Tibial nerve (tissue), 4 donors: Measurements from ENCODE around the gene NFXL1. TPM values are rescaled to one million over a fixed set of nuclear protein-coding genes. Genes with fewer than 3 reads are reported as not detected.

Source experiments
- DNase-seq, 2 donors: peaks; one replicate each; pipeline ENCODE4 v3.0.0-alpha.2; 2019; ENCODE audit warnings: low spot score in 2 of 2
- H3K27ac ChIP-seq, 4 donors: fragments of 200-600 bp; sonication (generic) in 3 of 4; one replicate each; pipeline ENCODE4 v1.5.1; 2017 to 2019; ENCODE audit warnings: mild to moderate bottlenecking in 1 of 4
- H3K27me3 ChIP-seq, 2 donors: fragments of 200-600 bp; sonication (generic) in 1 of 2; one replicate each; pipeline versions ENCODE4 v1.5.1 to v1.6.0; 2017 to 2019
- H3K36me3 ChIP-seq, 3 donors: fragments of 200-600 bp; sonication (generic); one replicate each; pipeline ENCODE4 v1.5.1; 2018 to 2019
- H3K4me1 ChIP-seq, 4 donors: fragments of 200-600 bp; sonication (generic) in 3 of 4; one replicate each; pipeline ENCODE4 v1.5.1; 2017 to 2019
- H3K4me3 ChIP-seq, 4 donors: fragments of 200-600 bp; sonication (generic) in 3 of 4; one replicate each; pipeline ENCODE4 v1.5.1; 2017 to 2019; ENCODE audit warnings: mild to moderate bottlenecking in 1 of 4, moderate library complexity in 1 of 4
- H3K9me3 ChIP-seq, 4 donors: fragments of 200-600 bp; sonication (generic) in 3 of 4; one replicate each; pipeline ENCODE4 v1.5.1; 2017 to 2019
- CTCF ChIP-seq, 5 experiments: fragments of 200-600 bp in 3 of 5; fragments of 450-650 bp in 2 of 5; sonication (generic) in 3 of 5; IDR thresholded peaks; one replicate each; pipeline ENCODE4 v1.5.1; 2016 to 2019; ENCODE audit warnings: antibody characterized with exemption in 5 of 5, mild to moderate bottlenecking in 3 of 5, moderate library complexity in 2 of 5
- EP300 ChIP-seq, 2 donors: sonication (generic); formaldehyde crosslinking; IDR thresholded peaks; one replicate each; pipeline ENCODE4 v1.6.1; 2017; ENCODE audit warnings: antibody characterized with exemption in 2 of 2, mild to moderate bottlenecking in 1 of 2
- POLR2A ChIP-seq, 2 donors: fragments of 450-650 bp; IDR thresholded peaks; one replicate each; pipeline ENCODE4 v1.6.1; 2017; ENCODE audit warnings: antibody characterized with exemption in 2 of 2, mild to moderate bottlenecking in 2 of 2, moderate library complexity in 2 of 2
- WGBS, 2 donors: methylation state at CpG; one replicate each; pipeline ENCODE4 v1.1.5; 2018; 5-methylcytosine and 5-hydroxymethylcytosine counted together
- total RNA-seq, 4 donors: library from RNA; depleted of rRNA; stranded (reverse); fragments of >200 nt; gene quantifications; one replicate each; pipeline ENCODE4 v1.1.0, GENCODE V29; 2016

NFXL1 gene
- total RNA-seq, 4 donors from 2014 or later: 12.2 to 18.0 (median 15.6) TPM

GRCh38 chr4:47814618-47815295 lies 99.6 kb downstream of the NFXL1 start:
- DNase-seq: no peak
- Histone ChIP-seq H3K4me1 (no peaks in the 10 kb centered on the region), H3K27ac (no peak overlapping the region), H3K36me3 (no peaks in the 10 kb centered on the region), H3K27me3 (no peaks in the 10 kb centered on the region), H3K4me3 (no peak overlapping the region), H3K9me3 (no peaks in the 10 kb centered on the region)
- TF ChIP-seq CTCF (IDR thresholded peaks at IDR 0.05): no peak
- no peak for TF ChIP-seq POLR2A (IDR thresholded peaks at IDR 0.05)
- no peak for TF ChIP-seq EP300 (IDR thresholded peaks at IDR 0.05)
- WGBS, 2 donors: 71 to 72% methylated on average over 6 of the region's 6 CpGs

GRCh38 chr4:47809654-47810203 lies 104.7 kb downstream of the NFXL1 start:
- Histone ChIP-seq H3K36me3 (no peaks in the 10 kb centered on the region), H3K4me1 (no peaks in the 10 kb centered on the region), H3K9me3 (no peaks in the 10 kb centered on the region), H3K27ac (no peak overlapping the region), H3K4me3 (no peak overlapping the region), H3K27me3 (no peaks in the 10 kb centered on the region)
- DNase-seq: no peak
- 87 to 95% methylated on average over 3 of the region's 3 CpGs for WGBS, 2 donors
- no peak for TF ChIP-seq POLR2A (IDR thresholded peaks at IDR 0.05)
- TF ChIP-seq EP300 (IDR thresholded peaks at IDR 0.05): no peak
- TF ChIP-seq CTCF (IDR thresholded peaks at IDR 0.05): no peak

GRCh38 chr4:47804598-47804997 lies 109.8 kb downstream of the NFXL1 start:
- Histone ChIP-seq H3K9me3 (no peaks in the 10 kb centered on the region), H3K4me3 (no peak overlapping the region), H3K27me3 (no peaks in the 10 kb centered on the region), H3K36me3 (no peaks in the 10 kb centered on the region), H3K27ac (no peak overlapping the region), H3K4me1 (no peaks in the 10 kb centered on the region)
- no peak for DNase-seq
- 96% methylated on average over 7 of the region's 7 CpGs for WGBS, 2 donors
- no peak for TF ChIP-seq POLR2A (IDR thresholded peaks at IDR 0.05)
- no peak for TF ChIP-seq EP300 (IDR thresholded peaks at IDR 0.05)
- no peak for TF ChIP-seq CTCF (IDR thresholded peaks at IDR 0.05)

GRCh38 chr4:47801481-47802002 lies 112.8 kb downstream of the NFXL1 start:
- Histone ChIP-seq H3K27ac (no peak overlapping the region), H3K4me3 (no peak overlapping the region), H3K27me3 (no peaks in the 10 kb centered on the region), H3K9me3 (no peaks in the 10 kb centered on the region), H3K4me1 (no peaks in the 10 kb centered on the region), H3K36me3 (no peaks in the 10 kb centered on the region)
- 76 to 78% methylated on average over 3 of the region's 3 CpGs for WGBS, 2 donors
- no peak for DNase-seq
- TF ChIP-seq CTCF (IDR thresholded peaks at IDR 0.05) (no peak), POLR2A (IDR thresholded peaks at IDR 0.05) (no peak), EP300 (IDR thresholded peaks at IDR 0.05) (no peak)

GRCh38 chr4:47798165-47798564 lies 116.2 kb downstream of the NFXL1 start:
- H3K36me3 ChIP-seq: no peaks in the 10 kb centered on the region

More at GRCh38 chr4:47798165-47798564, 116.2 kb downstream of the NFXL1 start:
- H3K27me3 ChIP-seq: no peaks in the 10 kb centered on the region
- no peaks in the 10 kb centered on the region for H3K4me1 ChIP-seq
- no peak for TF ChIP-seq CTCF (IDR thresholded peaks at IDR 0.05)
- TF ChIP-seq POLR2A (IDR thresholded peaks at IDR 0.05): no peak
- TF ChIP-seq EP300 (IDR thresholded peaks at IDR 0.05): no peak
- no peak overlapping the region for H3K4me3 ChIP-seq
- 80 to 81% methylated on average over 3 of the region's 3 CpGs for WGBS, 2 donors
- H3K9me3 ChIP-seq: no peaks in the 10 kb centered on the region
- no peak overlapping the region for H3K27ac ChIP-seq
- no peak for DNase-seq
